DMS 273 (cell line): ENCODE results near the gene SLC17A9.
A peak's percentile ranks its signal among the peaks of the same experiment; 100 is the strongest.

Source experiments
- DNase-seq: peaks from one replicate; lab custom pipeline; 2025; ENCODE audit not compliant: unreplicated experiment; lab: John Stamatoyannopoulos, UW

The SLC17A9 gene, protein sequence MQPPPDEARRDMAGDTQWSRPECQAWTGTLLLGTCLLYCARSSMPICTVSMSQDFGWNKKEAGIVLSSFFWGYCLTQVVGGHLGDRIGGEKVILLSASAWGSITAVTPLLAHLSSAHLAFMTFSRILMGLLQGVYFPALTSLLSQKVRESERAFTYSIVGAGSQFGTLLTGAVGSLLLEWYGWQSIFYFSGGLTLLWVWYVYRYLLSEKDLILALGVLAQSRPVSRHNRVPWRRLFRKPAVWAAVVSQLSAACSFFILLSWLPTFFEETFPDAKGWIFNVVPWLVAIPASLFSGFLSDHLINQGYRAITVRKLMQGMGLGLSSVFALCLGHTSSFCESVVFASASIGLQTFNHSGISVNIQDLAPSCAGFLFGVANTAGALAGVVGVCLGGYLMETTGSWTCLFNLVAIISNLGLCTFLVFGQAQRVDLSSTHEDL

DNA sequence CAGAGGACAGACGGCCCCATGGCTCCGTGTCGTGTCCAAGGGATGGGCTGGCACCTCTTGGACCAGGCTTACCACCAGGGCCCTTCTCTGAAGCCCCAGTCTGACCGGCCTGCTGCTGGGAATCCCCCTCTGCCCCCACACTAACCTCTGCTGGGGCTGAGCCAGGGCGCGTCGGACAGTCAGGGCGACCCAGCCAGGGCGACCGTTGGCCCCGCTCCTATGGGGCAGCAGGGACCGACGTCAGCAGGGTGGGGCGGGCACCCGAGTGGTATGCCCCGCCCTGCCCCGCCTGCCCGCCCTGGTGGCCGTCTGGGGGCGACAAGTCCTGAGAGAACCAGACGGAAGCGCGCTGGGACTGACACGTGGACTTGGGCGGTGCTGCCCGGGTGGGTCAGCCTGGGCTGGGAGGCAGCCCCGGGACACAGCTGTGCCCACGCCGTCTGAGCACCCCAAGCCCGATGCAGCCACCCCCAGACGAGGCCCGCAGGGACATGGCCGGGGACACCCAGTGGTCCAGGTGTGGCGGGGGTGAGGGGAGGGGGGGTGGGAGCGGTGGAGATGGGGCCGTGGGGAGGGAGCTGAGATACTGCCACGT, at the start of gene SLC17A9:
TSS of gene SLC17A9 (plus strand) at position 337 of the 595 bp plus-strand sequence. CDS start at position 459, 122 bp downstream.
- no peak for DNase-seq

DNA sequence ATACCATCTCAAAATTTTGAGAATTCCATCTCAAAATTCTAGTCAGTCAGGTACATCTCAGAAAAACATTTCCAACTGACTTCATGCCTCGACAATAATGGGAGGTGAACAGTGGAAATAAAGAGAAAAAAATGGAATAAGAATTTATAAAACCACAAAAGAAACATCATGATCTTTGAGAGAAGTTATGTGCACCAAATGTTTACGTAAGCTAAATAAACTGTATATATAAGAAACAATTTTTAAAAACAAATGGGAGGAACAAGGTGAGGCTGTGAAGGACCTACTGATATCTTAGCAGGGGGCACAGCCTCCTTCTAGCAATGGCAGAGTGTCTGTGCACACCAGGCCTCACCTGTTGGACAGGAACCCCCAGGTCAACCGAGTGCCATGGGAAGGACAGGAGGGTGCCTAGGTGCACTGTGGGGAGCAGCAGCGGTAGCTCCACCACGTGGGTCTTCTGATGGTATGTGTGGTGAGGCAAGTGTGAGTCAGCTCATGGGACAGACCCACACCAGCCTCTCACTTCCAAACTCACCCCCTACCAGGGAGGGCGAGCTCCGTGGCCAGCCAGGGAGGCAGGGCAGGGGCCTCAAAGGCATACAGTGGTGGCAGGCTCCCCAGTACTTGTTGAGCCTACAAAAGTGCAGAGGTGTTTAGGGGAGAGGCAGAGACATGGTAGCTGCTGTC, 49.4 kb upstream of the SLC17A9 start:
- DNase-seq, result no peak

DNA sequence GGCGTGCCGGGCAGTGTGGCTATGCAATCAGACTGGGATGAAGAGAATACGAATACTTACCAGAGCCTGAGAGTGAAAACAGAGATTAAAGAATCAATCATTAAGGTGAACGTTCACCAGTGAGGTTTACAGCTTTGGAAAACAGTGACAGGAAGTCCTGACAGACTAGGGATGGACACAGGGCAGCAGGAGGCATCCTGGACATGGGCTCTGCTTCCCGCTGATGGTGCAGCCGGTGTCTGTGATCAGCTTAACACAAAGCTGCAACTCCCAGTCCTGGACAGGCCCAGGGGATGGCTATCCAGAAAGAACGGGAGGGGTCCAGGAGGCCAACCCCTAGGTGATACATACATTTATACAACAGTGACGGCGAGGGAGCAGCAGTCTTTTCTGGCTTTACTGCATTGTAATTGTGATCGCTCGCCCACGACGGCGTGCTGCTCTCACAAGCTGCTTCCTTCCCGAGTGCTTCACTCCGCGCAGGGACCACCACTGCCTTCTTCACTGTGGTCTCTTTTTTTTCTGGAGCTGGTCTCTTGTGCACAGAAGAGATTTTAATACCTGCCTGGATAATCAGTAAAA, 46.9 kb upstream of the SLC17A9 start:
- DNase-seq, result no peak

DNA sequence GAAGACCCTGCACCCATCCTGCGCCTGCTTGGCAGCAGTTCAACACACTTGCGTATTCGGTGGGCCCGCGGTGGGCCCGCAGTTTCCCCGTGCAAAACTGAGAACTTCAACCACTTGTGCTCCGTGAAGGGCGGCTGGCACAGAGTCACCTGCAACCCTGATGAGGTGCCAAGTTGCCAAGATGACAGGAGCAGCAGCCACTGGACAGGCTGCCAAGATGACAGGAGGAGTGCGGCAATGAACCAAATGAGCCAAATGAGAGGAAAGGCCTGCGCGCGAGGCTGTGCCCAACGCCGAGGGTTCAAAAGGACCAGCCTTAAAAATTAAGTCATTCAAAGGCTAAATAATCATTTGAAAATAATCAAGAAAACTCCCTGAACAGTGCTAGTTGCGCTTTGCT, 46.3 kb upstream of the SLC17A9 start:
- DNase-seq, result no peak

DNA sequence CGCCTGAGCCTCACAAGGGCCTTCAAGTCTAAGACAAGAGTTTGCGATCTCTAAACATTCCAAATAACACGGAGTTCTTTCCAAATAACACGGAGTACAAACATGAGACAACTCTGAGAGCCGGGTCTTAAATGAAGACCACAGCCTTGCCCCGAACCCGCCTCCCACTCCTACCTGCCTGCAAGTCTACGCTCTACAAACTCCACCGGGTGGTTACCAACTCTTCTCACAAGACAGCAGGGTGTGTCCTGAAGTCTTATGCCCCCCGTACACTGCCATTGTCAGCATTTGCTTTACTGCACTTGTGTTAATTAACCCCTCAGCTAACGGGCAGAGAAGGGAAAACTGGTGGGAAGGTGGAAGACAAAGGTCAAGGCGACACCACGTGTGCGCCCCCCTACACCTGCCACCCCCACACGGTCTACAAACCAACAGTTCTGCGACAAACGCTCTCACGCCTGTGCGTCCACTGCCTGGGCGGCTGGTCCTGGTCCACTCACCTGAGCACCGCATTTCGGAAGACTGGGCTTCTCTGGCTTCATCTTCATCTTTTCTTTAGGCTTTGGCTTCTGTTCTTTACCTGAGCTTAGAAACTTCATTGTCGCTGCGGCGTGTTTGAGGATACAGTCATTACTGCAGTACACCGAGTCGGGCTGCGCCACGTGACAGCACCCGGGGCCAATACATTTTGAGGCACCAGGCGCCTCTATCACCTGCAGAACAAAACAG, 45.7 kb upstream of the SLC17A9 start:
- no peak for DNase-seq

DNA sequence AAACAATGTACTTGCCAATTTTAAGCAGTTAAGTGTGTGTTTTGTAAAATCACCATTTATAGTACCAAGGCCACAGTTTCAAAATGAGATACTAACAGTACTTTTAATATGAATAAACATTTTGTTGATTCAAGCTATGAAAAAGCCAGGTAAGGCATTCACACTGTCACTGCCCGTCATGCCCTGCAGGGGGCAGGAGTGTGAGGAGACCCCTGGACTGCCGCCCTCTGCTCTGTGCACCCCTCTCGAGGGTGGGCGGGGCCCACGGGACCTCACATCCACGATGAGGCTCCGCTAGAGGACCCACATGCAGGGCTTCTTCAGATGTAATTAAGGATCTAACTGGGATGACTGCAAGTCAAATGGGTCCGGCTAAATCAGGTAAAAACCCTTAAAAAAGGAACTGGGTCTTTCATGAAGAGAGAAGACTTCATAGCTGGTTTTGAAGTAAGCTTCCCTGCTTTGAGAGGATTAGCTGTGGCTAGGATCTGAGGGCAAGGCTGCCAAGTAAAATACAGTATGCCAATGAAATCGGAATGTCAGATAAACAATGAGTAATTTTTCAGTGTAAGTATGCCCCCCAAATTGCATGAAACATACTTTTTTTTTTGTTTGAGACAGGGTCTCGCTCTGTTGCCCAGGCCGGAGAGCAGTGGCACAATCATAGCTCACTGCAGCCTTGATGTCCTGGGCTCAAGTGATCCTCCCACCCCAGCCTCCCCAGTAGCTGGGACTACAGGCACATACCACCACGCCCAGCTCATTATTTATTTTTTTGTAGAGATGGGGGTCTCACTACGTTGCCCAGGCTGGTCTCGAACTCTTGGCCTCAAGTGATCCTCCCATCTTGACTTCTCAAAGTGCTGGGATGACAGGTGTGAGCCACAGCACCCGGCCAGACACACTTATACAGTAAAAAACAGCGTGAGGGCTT, 44.9 kb upstream of the SLC17A9 start:
- peak; percentile 51 for DNase-seq

DNA sequence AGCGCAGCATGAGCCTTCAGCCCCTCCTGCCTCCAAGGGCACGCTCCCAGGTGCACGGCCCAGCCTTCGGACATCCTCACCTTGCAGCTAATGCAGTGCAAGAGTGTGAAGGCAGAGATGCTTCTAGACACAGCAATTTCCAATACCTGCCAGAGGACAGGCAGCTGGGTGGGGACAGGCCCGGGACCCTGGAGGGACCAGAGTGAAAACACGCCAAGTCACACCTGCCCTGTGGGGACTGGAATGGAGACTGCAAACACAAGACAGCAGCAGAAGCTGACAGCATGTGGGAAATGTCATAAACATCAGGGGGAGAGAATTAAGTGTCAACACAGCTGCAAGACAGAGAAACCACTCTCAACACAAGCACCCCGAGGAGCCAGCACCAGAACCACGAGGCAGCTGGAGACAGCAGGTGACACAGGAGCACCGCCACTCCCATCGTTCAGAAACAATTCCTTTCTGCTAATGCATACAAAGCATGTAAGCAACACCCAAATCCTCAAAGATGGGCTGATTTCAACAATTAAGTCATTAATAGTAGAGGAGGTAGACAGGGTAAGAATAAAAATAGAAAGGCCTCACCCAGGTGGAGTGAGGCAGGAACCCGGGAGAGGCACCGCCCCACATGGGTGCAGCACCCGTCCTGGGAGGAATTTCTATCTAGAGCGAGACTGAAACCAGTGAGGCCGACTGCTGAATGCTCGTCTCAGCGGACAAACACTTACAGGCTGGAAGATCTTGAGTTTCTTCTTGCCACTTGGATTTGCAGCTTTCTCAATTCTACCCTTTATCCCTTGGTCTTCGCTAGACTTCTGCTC, 43.3 kb upstream of the SLC17A9 start:
- no peak for DNase-seq

DNA sequence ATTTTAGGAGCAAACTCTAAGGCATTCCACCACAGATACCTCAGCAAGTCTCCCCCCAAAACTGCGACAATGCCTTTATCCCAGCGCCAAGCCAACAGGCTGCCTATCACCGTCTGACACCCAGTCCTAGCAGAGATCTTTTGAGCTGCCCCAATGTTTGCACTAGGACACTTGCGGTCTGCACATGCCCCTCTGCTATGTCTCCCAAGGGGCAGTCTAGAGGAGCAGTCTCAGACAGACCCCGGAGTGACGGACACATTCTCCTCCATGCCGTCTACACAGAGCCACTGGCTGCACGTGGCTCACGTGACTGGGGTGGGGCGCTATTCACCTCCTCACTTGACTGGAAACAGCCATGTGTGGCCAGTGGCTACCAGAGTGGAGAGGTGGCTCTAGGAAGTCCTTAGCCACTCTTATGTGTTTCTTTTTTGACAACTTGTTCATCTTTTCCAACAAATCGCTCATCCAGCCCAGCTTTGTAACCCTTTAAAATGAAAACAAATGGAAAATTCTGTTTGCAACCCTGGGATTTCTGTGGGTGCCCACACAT, 42.2 kb upstream of the SLC17A9 start:
- DNase-seq, result no peak

DNA sequence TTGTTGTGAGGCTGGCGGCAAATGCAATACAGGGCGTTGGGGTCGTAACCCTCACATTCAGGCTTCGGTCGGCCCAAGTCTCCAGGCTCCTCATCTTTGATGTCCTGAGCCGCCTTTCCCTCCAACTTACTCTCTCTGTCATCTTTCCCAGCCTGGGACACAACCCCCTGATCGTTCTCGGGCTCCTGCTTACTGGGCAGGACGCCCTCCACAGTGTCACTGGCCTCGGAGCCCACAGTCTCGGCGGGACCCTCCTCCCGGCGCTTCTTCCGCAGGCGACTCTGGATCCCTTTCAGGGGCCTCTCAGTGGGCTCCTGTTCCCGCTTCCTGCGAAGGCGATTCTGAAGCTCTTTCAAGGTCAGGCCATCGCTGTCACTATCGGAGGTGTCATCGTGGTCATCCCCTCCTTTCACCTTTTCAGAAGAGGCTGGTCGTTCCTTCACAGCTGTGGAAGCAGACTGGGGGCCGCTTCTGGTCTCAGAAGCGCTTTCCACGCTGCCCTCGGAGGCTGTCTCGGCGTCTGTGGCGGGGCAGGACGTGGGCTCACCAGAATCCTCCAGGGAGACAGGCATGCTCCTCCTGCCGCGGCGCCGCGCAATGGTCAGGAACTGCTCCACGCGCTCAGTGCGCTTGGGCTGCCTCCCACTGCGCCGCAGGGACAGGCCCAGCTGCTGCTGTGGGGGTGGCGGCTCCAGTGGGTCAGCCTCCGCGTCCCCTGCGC, 41.6 kb upstream of the SLC17A9 start:
- no peak for DNase-seq

DNA sequence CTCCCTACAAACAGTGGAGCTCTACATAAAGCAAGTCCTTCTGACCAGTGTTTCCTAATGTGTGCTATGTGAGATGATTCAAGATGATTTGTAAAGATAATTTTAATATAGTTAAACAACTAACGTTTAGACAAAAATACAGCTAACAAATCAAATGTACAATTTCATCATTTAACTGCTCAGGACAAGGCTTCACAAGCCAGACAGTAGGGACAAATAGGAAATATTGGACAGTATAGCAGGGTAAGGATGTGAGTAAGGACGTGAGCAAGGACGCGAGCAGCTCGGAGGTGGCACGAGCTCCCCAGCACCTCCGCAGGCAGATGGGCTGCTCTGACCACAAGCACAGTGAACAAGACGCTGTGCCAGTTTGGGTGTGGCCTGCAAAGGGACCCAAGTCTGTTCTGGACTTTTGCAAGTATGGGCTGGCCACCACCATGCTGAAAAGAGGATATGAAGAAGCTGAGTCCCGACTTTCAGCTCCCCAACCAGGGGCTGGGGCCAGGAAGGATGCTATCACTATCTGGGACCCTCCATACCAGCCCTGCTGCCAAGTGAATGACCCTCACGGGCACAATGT, 40.7 kb upstream of the SLC17A9 start:
- DNase-seq, result no peak

DNA sequence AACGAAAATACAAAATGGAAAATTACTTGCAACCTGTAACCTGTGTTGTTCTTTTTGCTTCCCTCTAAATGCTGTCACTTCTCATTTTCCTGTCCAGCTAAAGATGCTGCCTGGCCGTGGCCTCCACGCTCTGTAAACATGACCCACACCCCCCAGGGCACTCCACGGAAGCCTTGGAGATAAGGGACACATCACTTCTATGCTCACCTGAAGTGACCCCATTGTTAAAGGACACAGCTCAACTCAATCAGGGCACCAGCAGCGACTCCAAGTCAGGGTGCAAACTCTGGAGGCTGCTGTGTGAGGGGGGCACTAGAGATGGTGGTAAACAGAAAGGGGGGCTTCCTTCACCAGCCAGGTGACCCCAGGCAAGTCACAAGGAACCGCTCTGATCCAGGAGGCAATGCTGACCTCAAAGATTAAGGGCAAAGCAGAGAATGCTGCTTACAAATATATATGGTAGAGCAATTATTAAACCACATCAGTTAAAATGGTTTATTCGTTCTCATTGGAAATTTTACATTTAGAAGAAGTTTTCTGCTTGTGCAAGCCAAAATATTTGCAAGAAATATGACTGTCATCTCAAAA, 39.4 kb upstream of the SLC17A9 start:
- DNase-seq, result no peak

DNA sequence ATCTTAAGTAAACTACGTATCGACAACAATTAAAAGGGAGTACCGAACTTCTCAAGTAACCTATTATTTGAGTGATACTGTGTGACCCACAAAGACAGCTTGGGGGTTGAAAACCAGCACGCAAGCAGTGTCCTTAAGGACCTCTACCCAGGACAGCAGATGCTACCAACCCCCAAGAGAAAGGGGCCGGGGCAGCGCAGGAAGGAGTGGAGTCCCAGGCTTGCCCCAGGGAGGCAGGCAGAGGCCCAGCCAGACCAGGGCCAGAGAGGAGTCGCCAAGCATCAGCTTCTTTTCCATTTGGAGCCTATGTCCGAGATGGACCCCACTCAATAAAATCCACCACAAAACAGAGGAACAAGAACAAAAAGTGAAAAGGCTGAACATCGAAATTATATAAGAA, 38.1 kb upstream of the SLC17A9 start:
- DNase-seq, result no peak

DNA sequence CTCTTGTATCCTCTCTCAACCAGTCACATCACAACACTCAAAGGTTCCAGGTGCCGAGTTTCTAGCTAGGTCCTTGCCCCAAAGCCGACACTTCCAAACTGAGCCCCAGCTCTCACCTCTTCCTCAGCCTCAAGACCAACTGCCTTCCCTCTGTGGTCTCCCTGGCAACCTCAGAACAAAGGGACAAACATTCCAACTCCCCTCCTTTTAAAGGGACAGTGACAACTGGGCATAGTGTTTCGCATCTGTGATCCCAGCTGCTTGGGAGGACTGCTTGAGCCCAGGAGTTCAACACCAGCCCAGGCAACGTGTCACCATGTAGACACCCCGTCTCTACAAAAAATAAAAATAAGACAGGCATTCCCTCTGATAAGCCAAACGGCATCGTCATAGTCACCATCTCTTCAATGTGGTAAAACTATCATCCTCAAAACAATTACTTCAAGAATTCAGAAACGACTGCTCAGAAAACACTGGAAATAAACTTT, 37.5 kb upstream of the SLC17A9 start:
- peak; percentile 56 for DNase-seq

DNA sequence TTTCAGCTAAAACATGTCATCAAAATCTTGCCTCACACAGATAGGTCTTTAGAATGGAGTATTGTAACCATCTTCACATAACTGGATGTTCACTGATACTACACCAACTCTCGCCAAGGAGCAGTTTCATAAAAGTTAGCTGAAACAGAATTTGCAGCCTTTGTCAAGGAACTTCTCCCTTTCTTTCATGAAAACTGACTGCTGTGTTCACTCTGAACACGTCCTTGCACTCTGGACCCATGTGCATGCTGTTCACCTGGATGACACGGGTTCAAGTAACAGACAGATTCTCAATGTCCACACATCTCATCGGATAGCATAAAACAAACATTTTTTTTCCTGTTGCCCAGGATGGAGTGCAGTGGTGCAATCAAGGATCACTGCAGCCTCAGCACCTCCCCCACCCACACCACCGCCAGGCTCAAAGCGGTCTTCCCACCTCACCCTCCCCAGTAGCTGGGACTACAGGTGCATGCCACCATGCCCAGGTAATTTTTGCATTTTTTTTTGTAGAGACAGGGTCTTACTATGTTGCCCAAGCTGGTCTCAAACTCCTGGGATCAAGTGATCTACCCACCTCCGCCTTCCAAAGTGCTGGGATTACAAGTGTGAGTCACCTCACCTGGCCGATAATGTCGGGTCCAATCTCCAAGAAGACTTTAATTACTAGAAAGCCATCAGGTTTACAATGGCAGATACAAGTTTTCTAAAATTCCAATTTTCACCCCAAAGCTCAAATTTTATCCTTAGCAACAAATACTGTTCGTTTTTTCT, 35.6 kb upstream of the SLC17A9 start:
- DNase-seq, result no peak

DNA sequence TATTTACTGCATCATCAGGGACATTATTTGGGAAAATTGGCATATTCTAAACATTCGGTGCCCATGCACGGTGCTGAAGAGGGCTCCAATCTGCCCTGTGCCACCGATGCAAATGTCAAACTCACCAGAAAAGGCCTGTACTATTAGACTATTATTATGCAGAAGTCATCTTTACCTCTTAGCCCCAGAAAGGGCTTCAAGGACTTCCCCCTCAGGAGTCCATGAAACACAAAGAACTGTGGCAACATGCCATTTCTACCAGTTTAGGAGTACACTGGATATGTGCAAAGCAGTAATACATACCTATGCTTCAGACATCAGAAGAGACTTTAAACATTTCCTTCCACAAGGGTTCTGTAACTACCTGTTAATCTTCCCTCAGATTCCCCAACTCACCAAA, 34.8 kb upstream of the SLC17A9 start:
- no peak for DNase-seq

DNA sequence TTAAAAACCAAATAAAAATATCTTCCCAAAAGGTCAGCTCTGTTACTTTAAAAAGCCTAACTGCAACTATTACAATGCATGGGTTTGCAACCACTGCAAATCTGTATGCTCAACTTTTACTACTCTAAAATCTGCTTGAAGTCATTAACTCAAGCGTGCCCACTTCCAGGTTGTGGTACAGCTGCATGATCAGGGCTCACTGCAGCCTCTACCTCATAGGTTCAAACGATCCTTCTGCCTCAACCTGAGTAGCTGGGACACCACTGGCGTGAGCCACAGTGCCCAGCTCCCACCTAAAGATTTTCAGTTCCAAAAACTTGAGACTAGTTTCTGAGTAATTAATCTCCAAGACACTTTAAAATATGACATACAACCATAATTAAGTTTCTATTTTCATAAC, 34.4 kb upstream of the SLC17A9 start:
- no peak for DNase-seq

DNA sequence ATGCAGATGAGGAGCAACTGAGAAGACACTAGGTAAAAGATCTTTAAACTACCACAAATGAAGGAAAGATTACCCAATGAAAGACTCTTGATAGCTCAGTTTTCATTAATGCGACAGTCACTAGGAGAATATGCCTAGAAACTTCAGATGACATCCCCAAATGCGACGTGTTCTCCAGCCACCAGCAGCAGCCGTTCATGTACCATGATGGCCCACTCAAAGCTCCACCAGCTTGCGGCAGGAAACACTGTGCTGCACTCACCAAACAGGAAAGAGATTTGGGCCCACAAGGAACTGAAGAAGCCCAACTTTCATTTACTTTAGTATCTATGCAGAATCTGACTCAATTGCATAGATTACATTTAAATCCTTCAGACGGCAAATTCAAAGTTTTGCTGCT, 33.7 kb upstream of the SLC17A9 start:
- DNase-seq, result no peak
